ENCODE measurements around the gene GDF15.
A peak's percentile ranks its signal among the peaks of the same experiment; 100 is the strongest.
"Not testable (repeated sequence)": the region's sequence is repeated elsewhere in the genome, so short reads cannot be mapped to it uniquely, and the experiment has no call there.

The GDF15 gene

GRCh38 chr19:18399008-18399407 lies 13.1 kb downstream of the GDF15 start:
- DNase-seq (ENCODE audit: low spot score) = no peak
- TF ChIP-seq CTCF (IDR thresholded peaks at IDR 0.05; ENCODE audit: extremely low read depth, insufficient read depth, missing control alignments) = no peak
- in situ Hi-C loops (cut with MboI; ENCODE audit: low pct_unique_long_range_greater_than_20kb, low sequenced_read_pairs, unreplicated experiment) = no loop called here

- in situ Hi-C loops (cut with MboI; ENCODE audit: low pct_unique_long_range_greater_than_20kb, low sequenced_read_pairs, unreplicated experiment) = no loop called here
- TF ChIP-seq CTCF (IDR thresholded peaks at IDR 0.05; ENCODE audit: extremely low read depth, insufficient read depth, missing control alignments) = peak; percentile 53
- DNase-seq (ENCODE audit: low spot score) = no peak
These were observed 15.7 kb downstream of the GDF15 start for GRCh38 chr19:18401580-18402112.

- DNase-seq (ENCODE audit: low spot score); in situ Hi-C loops (cut with MboI; ENCODE audit: low pct_unique_long_range_greater_than_20kb, low sequenced_read_pairs, unreplicated experiment): not testable (repeated sequence)
These were observed 16.7 kb downstream of the GDF15 start for GRCh38 chr19:18402455-18403248.

- DNase-seq (ENCODE audit: low spot score); in situ Hi-C loops (cut with MboI; ENCODE audit: low pct_unique_long_range_greater_than_20kb, low sequenced_read_pairs, unreplicated experiment): not testable (repeated sequence)
These were observed 19.8 kb downstream of the GDF15 start for GRCh38 chr19:18405754-18406153.

GRCh38 chr19:18406749-18407148 lies 20.8 kb downstream of the GDF15 start:
- in situ Hi-C loops (cut with MboI; ENCODE audit: low pct_unique_long_range_greater_than_20kb, low sequenced_read_pairs, unreplicated experiment) = no loop called here
- no peak for DNase-seq (ENCODE audit: low spot score)
- TF ChIP-seq CTCF (IDR thresholded peaks at IDR 0.05; ENCODE audit: extremely low read depth, insufficient read depth, missing control alignments) = no peak

- TF ChIP-seq CTCF (IDR thresholded peaks at IDR 0.05; ENCODE audit: extremely low read depth, insufficient read depth, missing control alignments) = peak; percentile 58
- peak; percentile 79 for DNase-seq (ENCODE audit: low spot score)
- in situ Hi-C loops (cut with MboI; ENCODE audit: low pct_unique_long_range_greater_than_20kb, low sequenced_read_pairs, unreplicated experiment) = no loop called here
These were observed 22.1 kb downstream of the GDF15 start for GRCh38 chr19:18408053-18408476.

GRCh38 chr19:18412610-18413239 lies 26.8 kb downstream of the GDF15 start:
- in situ Hi-C loops (cut with MboI; ENCODE audit: low pct_unique_long_range_greater_than_20kb, low sequenced_read_pairs, unreplicated experiment) = no loop called here
- TF ChIP-seq CTCF (IDR thresholded peaks at IDR 0.05; ENCODE audit: extremely low read depth, insufficient read depth, missing control alignments) = no peak
- no peak for DNase-seq (ENCODE audit: low spot score)

Measured in GM13977 (cell line).